Bronchial epithelial cell (primary cell): ENCODE measurements around the gene ERGIC2. TPM values are rescaled to one million over a fixed set of nuclear protein-coding genes. Genes with fewer than 3 reads are reported as not detected.
A peak's percentile ranks its signal among the peaks of the same experiment; 100 is the strongest.

Experiments used
- DNase-seq: peaks from one replicate; pipeline ENCODE4 v3.0.0-alpha.2; 2010; ENCODE audit warnings: low read depth
- FAIRE-seq: peaks from 2 replicates; lab custom pipeline; 2011; peaks lifted over from hg19 to GRCh38; lab: Jason Lieb, UNC
- H3K27me3 ChIP-seq: 2 replicates; pipeline ENCODE4 v1.5.1; 2011; ENCODE audit warnings: low read length; ENCODE audit not compliant: control insufficient read depth, insufficient read depth
- H3K36me3 ChIP-seq: 2 replicates; pipeline ENCODE4 v1.5.1; 2011; ENCODE audit warnings: low read length; ENCODE audit not compliant: control insufficient read depth, insufficient read depth
- H3K4me3 ChIP-seq: 2 replicates; pipeline ENCODE4 v1.5.1; 2011; ENCODE audit warnings: mild to moderate bottlenecking, low read depth, low read length, control low read depth
- CTCF ChIP-seq: IDR thresholded peaks from 2 replicates; pipeline ENCODE4 v1.5.1; 2011; ENCODE audit warnings: mild to moderate bottlenecking, moderate library complexity, low read length, control low read depth, inconsistent platforms; ENCODE audit not compliant: insufficient read depth, severe bottlenecking
- total RNA-seq: library from RNA; depleted of rRNA; stranded (reverse); fragments of >200 nt; gene quantifications from 2 replicates; pipeline ENCODE4 v1.2.1, GENCODE V29; 2014

ERGIC2 gene
- 44.7 and 60.3 TPM in 2 replicates for total RNA-seq

- Histone ChIP-seq H3K27me3 (no peaks in the 10 kb centered on the region), H3K4me3 (peak within 1 kb of the TSS; percentile 74), H3K36me3 (no peaks in the 10 kb centered on the region)
- DNase-seq, result peak; percentile 99
- no peak for TF ChIP-seq CTCF
- peak; percentile 96 for FAIRE-seq
Observed at GRCh38 chr12:29380536-29381523, at the start of gene ERGIC2. Gene ERGIC2 (minus strand): TSS chr12:29381172. CDS start chr12:29371633, 9,539 bp downstream.

- FAIRE-seq (no peak), DNase-seq (no peak)
- H3K36me3 ChIP-seq, result no peaks in the 10 kb centered on the region
- TF ChIP-seq CTCF, result no peak
- no peaks in the 10 kb centered on the region for H3K27me3 ChIP-seq
- H3K4me3 ChIP-seq, result no peak overlapping the region
Observed at GRCh38 chr12:29430716-29431044, 49.7 kb upstream of the ERGIC2 start.

GRCh38 chr12:29429999-29430715 lies 49.2 kb upstream of the ERGIC2 start:
- no peaks in the 10 kb centered on the region for H3K36me3 ChIP-seq
- peak; percentile 86 for FAIRE-seq
- DNase-seq, result peak; percentile 89
- no peaks in the 10 kb centered on the region for H3K27me3 ChIP-seq
- no peak overlapping the region for H3K4me3 ChIP-seq
- no peak for TF ChIP-seq CTCF

GRCh38 chr12:29428633-29429032 lies 47.7 kb upstream of the ERGIC2 start:
- no peak for TF ChIP-seq CTCF
- FAIRE-seq, result peak; percentile 73

GRCh38 chr12:29427964-29428363 lies 47.0 kb upstream of the ERGIC2 start:
- Histone ChIP-seq H3K36me3 (no peaks in the 10 kb centered on the region), H3K27me3 (no peaks in the 10 kb centered on the region), H3K4me3 (no peak overlapping the region)
- no peak for FAIRE-seq
- peak; percentile 19 for TF ChIP-seq CTCF
- no peak for DNase-seq

More at GRCh38 chr12:29428633-29429032, 47.7 kb upstream of the ERGIC2 start:
- Histone ChIP-seq H3K36me3 (no peaks in the 10 kb centered on the region), H3K27me3 (no peaks in the 10 kb centered on the region), H3K4me3 (no peak overlapping the region)
- DNase-seq, result peak; percentile 97
